GM21360 (cell line): ENCODE measurements around the gene RPS14.
"Not testable (repeated sequence)": the region's sequence is repeated elsewhere in the genome, so short reads cannot be mapped to it uniquely, and the experiment has no call there.

Source experiments
- ATAC-seq: cut with Tn5 transposase; IDR thresholded peaks from one replicate; pipeline ENCODE4 v1.9.1; 2021; ENCODE audit warnings: mild to moderate bottlenecking, moderate library complexity; ENCODE audit not compliant: unreplicated experiment

Gene RPS14

GRCh38 chr5:150481972-150482406 is 32.5 kb upstream of the RPS14 start:
- no peak for ATAC-seq

GRCh38 chr5:150481708-150481965 is 32.1 kb upstream of the RPS14 start:
- no peak for ATAC-seq

- ATAC-seq = no peak
Measured at GRCh38 chr5:150479416-150479815, 29.9 kb upstream of the RPS14 start.

- ATAC-seq = not testable (repeated sequence)
Measured at GRCh38 chr5:150476568-150476967, 27.0 kb upstream of the RPS14 start.

GRCh38 chr5:150473673-150474358 is 24.3 kb upstream of the RPS14 start:
- no peak for ATAC-seq

- ATAC-seq = no peak
Measured at GRCh38 chr5:150469718-150470469, 20.4 kb upstream of the RPS14 start.

- no peak for ATAC-seq
Measured at GRCh38 chr5:150468206-150468605, 18.7 kb upstream of the RPS14 start.

GRCh38 chr5:150465927-150466326 is 16.4 kb upstream of the RPS14 start:
- no peak for ATAC-seq

GRCh38 chr5:150464554-150465012 is 15.0 kb upstream of the RPS14 start:
- ATAC-seq = no peak

GRCh38 chr5:150461231-150461630 is 11.7 kb upstream of the RPS14 start:
- peak; percentile 64 for ATAC-seq

GRCh38 chr5:150460781-150461180 is 11.2 kb upstream of the RPS14 start:
- peak; percentile 6 for ATAC-seq

- ATAC-seq = peak; percentile 51
Measured at GRCh38 chr5:150458802-150459557, 9.4 kb upstream of the RPS14 start.

- ATAC-seq = no peak
Measured at GRCh38 chr5:150457562-150458240, 8.2 kb upstream of the RPS14 start.

- ATAC-seq = no peak
Measured at GRCh38 chr5:150457121-150457520, 7.6 kb upstream of the RPS14 start.

GRCh38 chr5:150454492-150455229 is 5.1 kb upstream of the RPS14 start:
- ATAC-seq = no peak

- not testable (repeated sequence) for ATAC-seq
Measured at GRCh38 chr5:150454027-150454426, 4.5 kb upstream of the RPS14 start.

- no peak for ATAC-seq
Measured at GRCh38 chr5:150452914-150453313, 3.4 kb upstream of the RPS14 start.

GRCh38 chr5:150451594-150451993 is 2.1 kb upstream of the RPS14 start:
- ATAC-seq = no peak

- peak; percentile 24 for ATAC-seq
Measured at GRCh38 chr5:150448952-150449516, 505 bp downstream of the RPS14 start.

GRCh38 chr5:150448334-150448733 is 1.2 kb downstream of the RPS14 start:
- no peak for ATAC-seq
